KG1 (cell line): ENCODE measurements around the gene TPSAB1.
"Not testable (repeated sequence)": the region's sequence is repeated elsewhere in the genome, so short reads cannot be mapped to it uniquely, and the experiment has no call there.

Experiments
- DNase-seq: peaks from one replicate; lab custom pipeline; 2025; lab: John Stamatoyannopoulos, UW

Gene TPSAB1

GRCh38 chr16:1265090-1265630 is 24.7 kb downstream of the TPSAB1 start:
- DNase-seq, result no peak

GRCh38 chr16:1265826-1266225 is 25.3 kb downstream of the TPSAB1 start:
- DNase-seq, result no peak

GRCh38 chr16:1269418-1269817 is 28.9 kb downstream of the TPSAB1 start:
- DNase-seq, result not testable (repeated sequence)

DNA sequence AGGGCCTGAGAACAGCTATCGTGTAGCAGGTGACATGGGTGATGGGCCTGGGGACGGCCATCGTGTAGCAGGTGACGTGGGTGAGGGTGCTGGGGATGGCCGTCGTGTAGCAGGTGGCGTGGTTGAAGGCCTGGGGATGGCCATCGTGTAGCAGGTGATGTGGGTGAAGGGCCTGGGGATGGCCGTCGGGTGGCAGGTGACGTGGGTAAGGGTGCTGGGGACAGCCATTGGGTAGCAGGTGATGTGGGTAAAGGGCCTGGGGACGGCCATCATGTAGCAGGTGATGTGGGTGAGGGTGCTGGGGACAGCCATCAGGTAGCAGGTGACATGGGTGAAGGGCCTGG is 30.8 kb downstream of the TPSAB1 start:
- DNase-seq, result no peak

GRCh38 chr16:1271724-1272413 is 31.4 kb downstream of the TPSAB1 start:
- DNase-seq, result not testable (repeated sequence)

GRCh38 chr16:1272453-1273198 is 32.1 kb downstream of the TPSAB1 start:
- no peak for DNase-seq

DNA sequence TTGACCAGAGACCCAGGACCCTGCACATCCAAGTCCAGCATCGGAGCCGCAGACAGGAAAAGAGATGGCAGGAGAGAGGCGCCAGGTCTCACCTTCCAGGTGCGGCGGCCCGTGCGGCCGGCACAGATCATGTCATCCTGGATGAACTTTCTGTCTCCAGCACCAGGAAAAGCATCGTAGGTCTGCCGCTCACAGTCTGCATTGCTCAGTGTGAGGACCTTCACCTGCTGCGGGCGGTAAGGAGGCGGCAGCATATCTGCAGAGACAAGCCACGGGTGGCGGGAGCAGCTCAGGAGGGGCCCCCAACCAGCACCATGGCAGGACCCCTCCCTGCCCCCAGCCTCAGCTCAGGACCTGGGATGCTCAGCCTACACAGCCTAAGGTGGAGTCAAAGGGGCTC is 33.3 kb downstream of the TPSAB1 start:
- no peak for DNase-seq

- no peak for DNase-seq
Observed at GRCh38 chr16:1274767-1275166, 34.3 kb downstream of the TPSAB1 start.

- DNase-seq, result no peak
Observed at GRCh38 chr16:1275791-1276579, 35.5 kb downstream of the TPSAB1 start.

GRCh38 chr16:1276580-1276878 is 36.0 kb downstream of the TPSAB1 start:
- DNase-seq, result no peak

DNA sequence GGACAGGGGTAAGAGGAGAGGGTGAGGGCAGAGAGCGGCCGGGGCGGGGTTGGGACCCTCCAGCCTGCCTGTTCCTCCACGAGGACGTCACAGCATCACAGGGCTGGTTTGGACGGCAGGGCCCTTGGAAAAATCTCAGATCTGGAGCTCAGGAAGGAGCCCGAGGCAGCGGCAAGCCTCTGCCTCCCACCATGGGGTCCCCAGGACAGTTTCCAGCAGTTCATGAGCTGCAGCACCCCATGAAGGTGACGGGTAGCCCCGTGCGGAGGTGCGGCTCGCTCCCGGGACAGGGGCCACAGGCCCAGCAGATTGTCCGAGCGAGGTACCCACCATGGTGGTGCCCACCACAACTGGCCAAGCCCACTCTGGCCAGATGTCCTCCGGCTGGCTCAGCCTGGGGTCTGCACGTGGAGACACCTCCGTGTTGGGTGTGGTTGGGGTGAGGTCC is 36.7 kb downstream of the TPSAB1 start:
- no peak for DNase-seq

GRCh38 chr16:1277617-1278282 is 37.2 kb downstream of the TPSAB1 start:
- DNase-seq, result no peak

- no peak for DNase-seq
Observed at GRCh38 chr16:1278477-1278876, 38.0 kb downstream of the TPSAB1 start.

DNA sequence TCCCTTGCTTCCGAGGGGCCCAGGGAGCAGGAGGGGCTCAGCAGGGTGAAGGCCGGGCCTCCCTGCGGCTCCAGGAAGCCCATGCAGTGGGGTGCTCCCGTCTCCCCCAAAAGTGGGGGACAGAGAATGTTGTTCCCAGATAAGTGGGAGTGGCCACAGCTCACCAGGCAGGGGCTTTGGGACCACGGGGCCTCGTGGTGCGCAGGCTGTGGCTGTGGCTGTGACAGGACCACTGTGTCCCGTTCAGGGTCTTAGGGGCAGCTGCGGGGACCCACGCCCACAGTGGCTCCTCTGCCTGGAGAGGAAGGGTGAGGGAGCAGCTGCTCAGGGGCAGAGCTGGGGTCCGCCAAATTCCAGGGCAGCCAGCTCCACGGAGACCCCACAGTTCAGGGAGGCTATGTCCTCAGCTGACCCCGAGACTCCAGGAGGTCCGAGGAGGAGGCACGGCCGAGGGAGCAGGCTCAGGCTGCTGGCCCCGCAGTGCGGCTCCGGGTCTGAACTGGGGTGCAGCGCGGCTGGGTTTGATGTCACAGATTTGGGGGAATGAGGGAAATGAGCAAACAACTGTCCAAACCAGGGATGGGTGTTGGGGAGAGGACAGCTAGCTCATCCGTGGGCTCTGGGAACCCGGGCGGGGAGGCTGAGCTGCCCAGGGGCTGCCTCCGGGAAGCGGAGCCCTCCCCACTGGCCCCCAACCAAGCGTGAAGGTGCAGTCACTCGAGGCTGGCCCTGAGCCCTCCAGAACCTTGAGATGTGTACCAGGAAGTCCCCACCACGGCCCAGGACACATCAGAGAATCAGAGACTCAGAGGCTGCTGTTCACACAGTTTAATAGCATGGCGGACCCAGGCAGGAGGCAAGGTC is 38.8 kb downstream of the TPSAB1 start:
- DNase-seq, result no peak

DNA sequence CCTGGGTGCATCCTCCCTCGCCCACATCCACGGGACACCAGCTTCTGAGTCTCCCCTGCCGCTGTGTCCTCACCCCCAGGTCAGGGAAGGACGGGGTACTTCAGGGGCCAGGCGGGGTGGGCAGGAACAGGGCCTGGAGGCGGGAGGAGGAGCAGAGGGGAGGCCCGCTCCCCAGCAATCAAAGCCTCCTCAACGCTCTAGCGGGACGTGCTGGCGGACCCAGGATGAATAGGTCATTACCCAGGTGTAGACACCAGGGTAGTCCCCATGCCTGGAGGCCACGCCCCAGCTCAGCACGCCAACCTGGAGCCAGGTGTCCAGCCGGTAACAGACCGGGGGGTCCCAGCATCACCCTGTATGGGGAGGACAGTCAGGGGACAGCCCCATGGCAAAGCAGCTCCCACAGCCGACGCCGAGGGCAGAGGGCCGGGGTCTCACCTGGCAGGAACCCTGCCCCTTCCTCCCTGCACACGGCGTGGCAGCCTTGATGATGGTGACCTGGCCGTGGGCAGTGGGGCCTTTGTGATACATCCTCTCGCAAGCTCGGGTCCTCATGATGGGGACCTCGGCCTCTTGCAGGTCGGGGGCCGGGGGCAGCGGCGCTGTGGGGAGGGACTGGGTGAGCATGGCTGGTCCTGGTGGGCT is 39.6 kb downstream of the TPSAB1 start:
- no peak for DNase-seq

GRCh38 chr16:1280783-1281182 is 40.3 kb downstream of the TPSAB1 start:
- DNase-seq, result no peak

- DNase-seq, result no peak
Observed at GRCh38 chr16:1281517-1281916, 41.0 kb downstream of the TPSAB1 start.

DNA sequence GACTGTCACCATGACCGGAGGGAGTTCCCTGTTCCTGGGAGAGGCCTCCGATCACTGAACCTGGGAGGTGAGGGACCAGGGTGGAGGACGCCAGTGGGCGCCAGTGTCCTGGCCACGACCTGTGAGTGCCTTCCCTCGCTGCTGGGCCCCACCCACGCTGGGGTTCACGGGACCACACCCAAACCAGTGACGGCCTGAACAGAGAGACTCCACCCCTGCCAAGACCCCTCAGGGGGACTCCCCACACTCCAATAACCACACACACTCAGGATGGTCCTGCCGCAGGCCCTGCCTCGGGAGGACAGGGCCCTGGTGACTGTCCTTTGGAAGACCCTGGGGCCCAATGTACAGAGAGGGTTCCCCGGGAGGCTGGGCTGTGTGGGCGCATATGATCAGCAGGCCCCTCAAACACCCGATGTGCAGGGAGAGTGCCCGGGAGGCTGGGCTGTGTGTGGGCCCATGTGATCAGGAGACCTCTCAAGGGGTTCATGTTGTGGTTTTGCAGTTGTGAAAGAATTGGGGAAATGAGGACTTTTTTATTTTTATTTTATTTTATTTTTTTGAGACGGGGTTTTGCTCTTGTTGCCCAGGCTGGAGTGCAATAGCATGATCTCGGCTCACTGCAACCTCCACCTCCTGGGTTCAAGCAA is 41.9 kb downstream of the TPSAB1 start:
- no peak for DNase-seq

- no peak for DNase-seq
Observed at GRCh38 chr16:1283296-1283695, 42.8 kb downstream of the TPSAB1 start.

DNA sequence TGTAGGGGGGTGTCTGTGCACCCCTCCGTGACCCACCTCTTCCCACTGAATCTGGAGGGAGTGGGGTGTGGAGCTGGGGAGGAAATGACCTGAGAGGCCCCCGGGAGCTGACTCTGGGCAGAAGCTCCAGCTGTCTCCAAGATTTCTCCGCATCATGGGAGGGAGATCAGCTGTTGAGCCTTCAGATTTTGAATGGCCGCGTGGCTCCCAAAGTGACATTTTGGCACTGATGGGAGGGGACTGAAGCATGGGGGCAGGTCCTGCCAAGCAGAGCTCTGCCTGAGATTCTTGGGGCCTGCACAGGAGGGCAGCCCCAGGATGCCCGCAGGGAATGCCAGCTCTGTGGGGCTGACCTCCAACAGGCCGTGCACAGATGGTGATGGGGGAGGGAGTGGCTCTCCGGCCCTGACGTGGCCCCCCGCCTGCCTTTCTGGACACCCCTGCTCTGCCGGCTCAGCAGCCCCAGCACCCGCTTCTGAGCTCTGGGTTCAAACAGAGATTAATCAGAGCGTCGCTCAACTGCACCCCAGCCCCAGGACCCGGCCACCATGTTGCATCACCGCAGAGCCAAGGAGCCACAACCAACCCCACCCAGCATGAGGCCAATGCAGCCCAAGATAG is 43.6 kb downstream of the TPSAB1 start:
- no peak for DNase-seq
